GM23248 (cell line): Measurements from ENCODE around the gene PXDC1. TPM values are rescaled to one million over a fixed set of nuclear protein-coding genes. Genes with fewer than 3 reads are reported as not detected.

Source experiments
- DNase-seq: peaks from one replicate; pipeline ENCODE4 v3.0.0-alpha.2; 2015
- H2AFZ ChIP-seq: fragments of 200-600 bp; sonication (generic); 2 replicates; pipeline ENCODE4 v1.6.1; 2016; ENCODE audit warnings: antibody characterized with exemption
- H3F3A ChIP-seq: fragments of 200-600 bp; sonication (generic); 2 replicates; pipeline ENCODE4 v1.6.1; 2016; ENCODE audit warnings: mild to moderate bottlenecking, antibody characterized with exemption, mixed run types; ENCODE audit not compliant: insufficient read depth
- H3K27ac ChIP-seq: fragments of 200-600 bp; sonication (generic); 2 replicates; pipeline ENCODE4 v1.5.1; 2016; ENCODE audit warnings: mild to moderate bottlenecking
- H3K27me3 ChIP-seq: fragments of 200-600 bp; sonication (generic); replicated peaks from 2 replicates; pipeline ENCODE4 v1.6.1; 2016; ENCODE audit warnings: mild to moderate bottlenecking; ENCODE audit not compliant: insufficient read depth
- H3K36me3 ChIP-seq: fragments of 200-600 bp; sonication (generic); 2 replicates; pipeline ENCODE4 v1.6.1; 2016; ENCODE audit warnings: low read depth, mild to moderate bottlenecking
- H3K4me1 ChIP-seq: fragments of 200-600 bp; sonication (generic); 2 replicates; pipeline ENCODE4 v1.6.1; 2016; ENCODE audit warnings: mild to moderate bottlenecking; ENCODE audit not compliant: insufficient read depth
- H3K4me2 ChIP-seq: fragments of 200-600 bp; sonication (generic); one replicate; pipeline ENCODE4 v1.6.1; 2016; ENCODE audit warnings: mild to moderate bottlenecking; ENCODE audit not compliant: unreplicated experiment
- H3K4me3 ChIP-seq: fragments of 200-600 bp; sonication (generic); 2 replicates; pipeline ENCODE4 v1.5.1; 2016; ENCODE audit warnings: mild to moderate bottlenecking
- H3K79me2 ChIP-seq: fragments of 200-600 bp; sonication (generic); 2 replicates; pipeline ENCODE4 v1.6.1; 2016; ENCODE audit warnings: mild to moderate bottlenecking; ENCODE audit not compliant: insufficient read depth
- H3K9ac ChIP-seq: fragments of 200-600 bp; sonication (generic); 2 replicates; pipeline ENCODE4 v1.6.1; 2016; ENCODE audit warnings: mild to moderate bottlenecking
- H3K9me2 ChIP-seq: fragments of 200-600 bp; sonication (generic); 2 replicates; pipeline ENCODE4 v1.6.1; 2016; ENCODE audit warnings: mixed run types, mild to moderate bottlenecking, moderate library complexity; ENCODE audit not compliant: insufficient read depth
- H3K9me3 ChIP-seq: fragments of 200-600 bp; sonication (generic); one replicate; pipeline ENCODE4 v1.6.1; 2017; ENCODE audit warnings: low read depth
- H4K20me1 ChIP-seq: fragments of 200-600 bp; sonication (generic); 2 replicates; pipeline ENCODE4 v1.6.0; 2016; ENCODE audit not compliant: insufficient read depth
- EZH2 ChIP-seq: fragments of 200-600 bp; sonication (generic); IDR thresholded peaks from 2 replicates; pipeline ENCODE4 v1.6.1; 2018; ENCODE audit warnings: antibody characterized with exemption, mild to moderate bottlenecking; ENCODE audit not compliant: insufficient read depth, poor library complexity, severe bottlenecking
- EZH2phosphoT487 ChIP-seq: fragments of 200-600 bp; sonication (generic); IDR thresholded peaks from 2 replicates; pipeline ENCODE4 v1.6.1; 2018; ENCODE audit warnings: antibody characterized with exemption, moderate library complexity, mild to moderate bottlenecking, low read depth; ENCODE audit not compliant: insufficient read depth
- WGBS, 2 experiments: methylation state at CpG; one replicate each; pipeline ENCODE4 v1.1.6; 2015 to 2017; ENCODE audit warnings: low lambda C conversion rate in 2 of 2, low coverage in 1 of 2; ENCODE audit errors: missing lambda C conversion rate in 2 of 2; 5-methylcytosine and 5-hydroxymethylcytosine counted together
- in situ Hi-C: fragments of 300-500 bp; cut with MboI; formaldehyde crosslinking; loops from 2 replicates; pipeline ENCODE4 v1.15.0; 2020
- polyA plus RNA-seq: library from polyadenylated mRNA; unstranded; fragments of >200 nt; fragmentation: Nextera tagmentation; extraction: Ambion mirVana; gene quantifications from 2 replicates; pipeline ENCODE4 v1.2.1, GENCODE V29; 2016
- total RNA-seq: library from RNA; depleted of rRNA; stranded (reverse); fragments of >200 nt; shearing (Covaris generic); gene quantifications from 2 replicates; pipeline ENCODE4 v1.2.3, GENCODE V29; 2014

PXDC1 gene
- total and polyA plus RNA-seq, 2 experiments from 2014 or later, result 135 to 192 TPM

DNA sequence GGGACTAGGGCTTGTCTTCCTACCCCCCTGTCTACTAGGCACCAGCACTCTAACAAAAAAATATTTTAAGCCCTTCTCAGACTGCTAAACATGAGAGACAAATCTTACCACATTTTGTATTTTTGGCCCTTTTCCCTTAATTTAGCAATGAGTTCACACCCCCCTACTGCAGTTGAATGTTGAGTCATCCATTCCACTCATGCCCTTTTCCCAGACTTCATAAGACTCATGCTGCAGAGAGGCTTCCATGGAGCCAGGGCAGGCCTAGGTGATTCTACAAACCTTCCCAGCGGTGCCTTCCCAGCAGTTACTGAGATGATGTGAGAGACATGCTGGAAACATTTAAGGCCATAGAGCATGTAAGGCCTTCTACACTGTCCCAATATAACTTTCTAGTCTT, 53.9 kb downstream of the PXDC1 start:
- Histone ChIP-seq H4K20me1 (no peaks in the 10 kb centered on the region), H3K4me3 (no peak overlapping the region), H3F3A (peaks cover 25% of the 10 kb centered on the region), H3K9me3 (no peaks in the 10 kb centered on the region), H3K4me2 (peak overlapping the region; percentile 46), H3K27me3 (no peaks in the 10 kb centered on the region), H3K36me3 (no peaks in the 10 kb centered on the region), H3K27ac (peak overlapping the region; percentile 81), H3K9me2 (no peaks in the 10 kb centered on the region), H3K4me1 (peaks cover 22% of the 10 kb centered on the region), H3K9ac (peak overlapping the region; percentile 36; the same call in 1 of the 2 replicates), H3K79me2 (no peaks in the 10 kb centered on the region), H2AFZ (no peak overlapping the region)
- TF ChIP-seq EZH2, result no peak
- TF ChIP-seq EZH2phosphoT487, result 0 out of 2 replicates have a peak, but pooled peaks have one; percentile 30
- in situ Hi-C loops, result no loop called here
- DNase-seq, result peak; percentile 96
- 17 to 19% methylated on average over 1 of the region's 1 CpG for WGBS, 2 experiments

DNA sequence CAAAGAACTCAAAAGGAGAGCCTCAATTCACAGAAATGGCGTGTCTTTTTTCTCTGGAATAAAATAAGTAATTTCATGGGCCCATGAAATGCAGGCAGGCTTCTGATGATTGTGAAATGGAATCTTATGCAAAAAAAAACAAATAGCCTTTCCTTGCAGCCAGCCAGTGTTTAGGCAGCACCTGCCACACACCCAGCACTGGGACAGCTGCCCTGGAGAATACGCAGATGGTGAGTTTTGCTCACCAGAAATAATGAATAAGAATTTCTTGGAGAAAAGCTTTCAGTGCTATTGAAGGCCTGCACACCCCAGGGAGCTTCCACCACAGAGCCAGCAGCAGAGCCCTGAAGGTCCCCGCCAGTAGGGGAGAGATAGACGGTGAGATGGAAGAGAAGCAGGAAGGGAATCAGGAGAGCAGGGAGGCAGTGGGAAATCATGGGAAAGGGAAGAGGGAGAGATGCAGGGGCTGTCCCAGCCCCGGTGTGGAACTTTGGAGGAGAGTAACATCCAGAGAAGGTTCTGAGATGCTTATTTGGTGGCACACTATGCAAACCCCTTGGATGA, 54.9 kb downstream of the PXDC1 start:
- H2AFZ ChIP-seq, result no peak overlapping the region
- 83 to 89% methylated on average over 5 of the region's 5 CpGs for WGBS, 2 experiments

DNA sequence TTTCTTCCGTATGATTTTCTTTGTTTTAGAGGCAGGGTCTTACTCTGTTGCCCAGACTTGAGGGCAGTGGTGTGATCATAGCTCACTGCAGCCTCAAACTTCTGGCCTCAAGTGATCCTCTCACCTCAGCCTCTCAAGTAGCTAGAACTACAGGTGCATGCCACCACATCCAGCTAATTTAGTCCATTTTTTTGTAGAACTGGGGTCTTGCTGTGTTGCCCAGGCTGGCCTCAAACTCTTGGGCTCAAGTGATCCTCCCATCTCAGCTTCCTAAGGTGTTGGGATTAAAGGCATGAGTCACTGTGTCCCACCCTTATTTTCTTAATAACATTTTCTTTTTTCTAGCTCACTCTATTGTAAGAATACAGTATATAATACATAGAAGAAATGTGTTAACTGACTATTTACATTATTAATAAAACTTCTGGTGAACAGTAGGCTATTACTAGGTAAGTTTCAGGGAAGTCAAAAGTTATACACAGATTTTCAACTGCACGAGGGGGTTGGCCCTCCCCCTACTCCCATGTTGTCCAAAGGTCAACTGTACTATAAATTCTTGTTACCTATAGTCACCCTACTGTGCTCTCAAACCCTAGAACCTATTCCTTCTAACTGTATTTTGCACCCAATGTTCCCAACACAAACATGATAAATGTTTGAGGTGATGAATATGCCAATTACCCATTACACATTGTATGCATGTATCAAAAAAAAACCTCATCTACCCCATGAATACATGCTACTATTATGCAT, 56.3 kb downstream of the PXDC1 start:
- no peak overlapping the region for H3K27ac ChIP-seq
- in situ Hi-C loops, result no loop called here
- H3K9me3 ChIP-seq, result no peaks in the 10 kb centered on the region
- peaks cover 19% of the 10 kb centered on the region for H3K4me1 ChIP-seq
- peaks cover 25% of the 10 kb centered on the region for H3F3A ChIP-seq
- H3K4me2 ChIP-seq, result no peak overlapping the region
- H3K4me3 ChIP-seq, result no peak overlapping the region
- no peaks in the 10 kb centered on the region for H3K9me2 ChIP-seq
- H2AFZ ChIP-seq, result no peak overlapping the region
- no peak overlapping the region for H3K9ac ChIP-seq
- H4K20me1 ChIP-seq, result no peaks in the 10 kb centered on the region
- no peaks in the 10 kb centered on the region for H3K36me3 ChIP-seq
- TF ChIP-seq EZH2 (no peak), EZH2phosphoT487 (no peak)
- DNase-seq, result no peak
- no peaks in the 10 kb centered on the region for H3K27me3 ChIP-seq
- 51 to 68% methylated on average over 2 of the region's 2 CpGs for WGBS, 2 experiments
- H3K79me2 ChIP-seq, result no peaks in the 10 kb centered on the region

More for the DNA sequence above, 54.9 kb downstream of the PXDC1 start:
- DNase-seq, result peak; percentile 21
- H3K27me3 ChIP-seq, result no peaks in the 10 kb centered on the region
- no peaks in the 10 kb centered on the region for H3K79me2 ChIP-seq
- TF ChIP-seq EZH2phosphoT487 (no peak), EZH2 (no peak)
- H3K4me2 ChIP-seq, result no peak overlapping the region
- H3K9me2 ChIP-seq, result no peaks in the 10 kb centered on the region
- in situ Hi-C loops, result no loop called here
- H3F3A ChIP-seq, result peaks cover 25% of the 10 kb centered on the region
- H4K20me1 ChIP-seq, result no peaks in the 10 kb centered on the region
- H3K4me1 ChIP-seq, result peaks cover 22% of the 10 kb centered on the region
- no peak overlapping the region for H3K9ac ChIP-seq
- H3K27ac ChIP-seq, result no peak overlapping the region
- no peaks in the 10 kb centered on the region for H3K9me3 ChIP-seq
- no peak overlapping the region for H3K4me3 ChIP-seq
- H3K36me3 ChIP-seq, result no peaks in the 10 kb centered on the region

DNA sequence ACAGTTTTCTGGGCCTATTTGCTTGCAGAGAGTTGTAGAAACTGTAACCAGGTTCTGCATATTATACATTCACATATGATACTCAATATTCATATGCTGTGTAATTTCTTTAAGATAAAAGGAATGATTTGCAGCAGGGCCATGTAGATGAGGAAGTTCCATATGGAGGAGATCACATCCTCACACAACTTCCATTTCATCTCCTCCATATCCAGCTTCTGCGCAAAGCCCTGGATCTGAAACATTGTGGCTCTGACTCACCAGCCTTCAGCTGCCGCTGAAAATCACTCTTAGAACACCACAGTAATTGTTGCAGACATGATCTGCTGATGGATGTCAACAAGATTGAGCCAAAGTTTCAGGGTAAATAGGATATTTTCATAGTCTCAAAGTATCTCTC, 57.7 kb downstream of the PXDC1 start:
- Histone ChIP-seq H4K20me1 (no peaks in the 10 kb centered on the region), H3K4me3 (no peak overlapping the region)
- in situ Hi-C loops, result no loop called here

More for the DNA sequence above, 57.7 kb downstream of the PXDC1 start:
- no peak overlapping the region for H3K4me2 ChIP-seq
- no peak for DNase-seq
- H3K4me1 ChIP-seq, result peaks cover 19% of the 10 kb centered on the region
- no peak overlapping the region for H3K27ac ChIP-seq
- no peaks in the 10 kb centered on the region for H3K79me2 ChIP-seq
- no peaks in the 10 kb centered on the region for H3K36me3 ChIP-seq
- H3K9me3 ChIP-seq, result no peaks in the 10 kb centered on the region
- no peak overlapping the region for H2AFZ ChIP-seq
- WGBS, 2 experiments, result 65 to 67% methylated on average over 2 of the region's 2 CpGs
- no peak for TF ChIP-seq EZH2phosphoT487
- no peak for TF ChIP-seq EZH2
- H3K9me2 ChIP-seq, result no peaks in the 10 kb centered on the region
- no peak overlapping the region for H3K9ac ChIP-seq
- H3F3A ChIP-seq, result peaks cover 21% of the 10 kb centered on the region
- no peaks in the 10 kb centered on the region for H3K27me3 ChIP-seq
